PFSK-1 (cell line): Measurements from ENCODE around the gene GCAT. TPM values are rescaled to one million over a fixed set of nuclear protein-coding genes. Genes with fewer than 3 reads are reported as not detected.

Experiments
- FOXP2 ChIP-seq: optimal IDR thresholded peaks from 2 replicates; pipeline ENCODE3; 2011; ENCODE audit warnings: borderline replicate concordance, control low read depth, inconsistent platforms; ENCODE audit not compliant: insufficient read depth; ENCODE audit errors: extremely low read length, extremely low read depth
- POLR2AphosphoS5 ChIP-seq: IDR thresholded peaks from 2 replicates; pipeline ENCODE4 v1.6.1; 2012; ENCODE audit warnings: low read depth, mild to moderate bottlenecking, control low read depth, low read length, moderate library complexity
- SIN3A ChIP-seq: IDR thresholded peaks from 2 replicates; pipeline ENCODE4 v1.6.1; 2012; ENCODE audit warnings: mild to moderate bottlenecking, low read length, moderate library complexity, borderline replicate concordance; ENCODE audit not compliant: insufficient read depth
- TAF1 ChIP-seq: IDR thresholded peaks from 2 replicates; pipeline ENCODE4 v1.6.1; 2012; ENCODE audit warnings: low read length, control low read depth, borderline replicate concordance; ENCODE audit not compliant: insufficient read depth
- polyA plus RNA-seq: library from polyadenylated mRNA; unstranded; fragments of >200 nt; gene quantifications from one replicate; pipeline ENCODE4 v1.2.1, GENCODE V29; 2012; ENCODE audit warnings: low read depth, missing spikeins; ENCODE audit not compliant: insufficient read length
- TF ChIP-seq, protein P1 (sequence below), 2 experiments: IDR thresholded peaks; 2 replicates each; pipeline versions ENCODE4 v1.6.1 to v1.8.0; 2011 to 2012; ENCODE audit warnings: low read depth in 2 of 2, low read length in 2 of 2, control low read depth in 1 of 2, inconsistent platforms in 1 of 2, mild to moderate bottlenecking in 1 of 2, moderate library complexity in 1 of 2; ENCODE audit not compliant: insufficient read depth in 1 of 2

The GCAT gene
- polyA plus RNA-seq, result 42.9 TPM

DNA sequence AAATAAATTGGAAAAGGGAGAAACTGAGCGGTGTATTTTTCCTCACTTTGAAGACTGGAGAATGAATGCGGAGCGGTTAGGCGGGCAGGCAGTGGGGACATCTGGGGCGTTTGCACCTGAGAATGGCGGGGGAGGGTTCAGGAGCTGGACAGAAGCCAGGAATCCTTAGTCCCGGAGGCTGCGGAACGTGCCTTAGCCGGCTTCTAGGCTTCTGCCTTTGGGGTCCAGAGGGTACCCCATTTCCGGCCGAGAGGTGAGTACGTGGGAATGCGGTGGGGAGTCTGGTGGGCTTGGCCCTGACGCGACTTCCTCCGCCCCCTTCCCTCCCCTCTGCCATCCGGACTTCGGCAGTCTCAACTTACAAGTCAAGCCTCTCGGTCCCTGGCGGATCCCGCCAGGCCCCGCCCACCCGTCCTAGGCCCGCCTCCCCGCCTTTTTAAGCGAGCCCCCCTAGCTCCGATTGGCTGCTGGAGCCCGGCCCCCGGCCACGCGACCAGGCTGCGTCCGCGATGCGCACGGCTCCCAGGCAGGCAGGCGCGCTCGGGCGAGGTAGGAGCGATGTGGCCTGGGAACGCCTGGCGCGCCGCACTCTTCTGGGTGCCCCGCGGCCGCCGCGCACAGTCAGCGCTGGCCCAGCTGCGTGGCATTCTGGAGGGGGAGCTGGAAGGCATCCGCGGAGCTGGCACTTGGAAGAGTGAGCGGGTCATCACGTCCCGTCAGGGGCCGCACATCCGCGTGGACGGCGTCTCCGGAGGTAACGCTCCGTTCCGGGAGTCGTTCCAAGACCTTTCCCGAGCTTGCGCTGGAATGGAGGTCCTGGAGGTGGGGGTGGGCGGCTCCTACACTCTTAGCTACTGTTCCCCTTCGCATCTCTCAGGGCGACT is at the start of gene GCAT:
Gene GCAT, plus strand, starts transcription at position 525 of the 884 bp plus-strand sequence. Its CDS starts 34 bp downstream, at position 559.
- TF ChIP-seq SIN3A (peak; percentile 61; the same call in 1 of the 2 replicates), FOXP2 (peak; percentile 75), TAF1 (0 out of 2 replicates have a peak, but pooled peaks have one; percentile 54), POLR2AphosphoS5 (peak; percentile 66; the same call in 1 of the 2 replicates)
- TF ChIP-seq, protein P1, sequence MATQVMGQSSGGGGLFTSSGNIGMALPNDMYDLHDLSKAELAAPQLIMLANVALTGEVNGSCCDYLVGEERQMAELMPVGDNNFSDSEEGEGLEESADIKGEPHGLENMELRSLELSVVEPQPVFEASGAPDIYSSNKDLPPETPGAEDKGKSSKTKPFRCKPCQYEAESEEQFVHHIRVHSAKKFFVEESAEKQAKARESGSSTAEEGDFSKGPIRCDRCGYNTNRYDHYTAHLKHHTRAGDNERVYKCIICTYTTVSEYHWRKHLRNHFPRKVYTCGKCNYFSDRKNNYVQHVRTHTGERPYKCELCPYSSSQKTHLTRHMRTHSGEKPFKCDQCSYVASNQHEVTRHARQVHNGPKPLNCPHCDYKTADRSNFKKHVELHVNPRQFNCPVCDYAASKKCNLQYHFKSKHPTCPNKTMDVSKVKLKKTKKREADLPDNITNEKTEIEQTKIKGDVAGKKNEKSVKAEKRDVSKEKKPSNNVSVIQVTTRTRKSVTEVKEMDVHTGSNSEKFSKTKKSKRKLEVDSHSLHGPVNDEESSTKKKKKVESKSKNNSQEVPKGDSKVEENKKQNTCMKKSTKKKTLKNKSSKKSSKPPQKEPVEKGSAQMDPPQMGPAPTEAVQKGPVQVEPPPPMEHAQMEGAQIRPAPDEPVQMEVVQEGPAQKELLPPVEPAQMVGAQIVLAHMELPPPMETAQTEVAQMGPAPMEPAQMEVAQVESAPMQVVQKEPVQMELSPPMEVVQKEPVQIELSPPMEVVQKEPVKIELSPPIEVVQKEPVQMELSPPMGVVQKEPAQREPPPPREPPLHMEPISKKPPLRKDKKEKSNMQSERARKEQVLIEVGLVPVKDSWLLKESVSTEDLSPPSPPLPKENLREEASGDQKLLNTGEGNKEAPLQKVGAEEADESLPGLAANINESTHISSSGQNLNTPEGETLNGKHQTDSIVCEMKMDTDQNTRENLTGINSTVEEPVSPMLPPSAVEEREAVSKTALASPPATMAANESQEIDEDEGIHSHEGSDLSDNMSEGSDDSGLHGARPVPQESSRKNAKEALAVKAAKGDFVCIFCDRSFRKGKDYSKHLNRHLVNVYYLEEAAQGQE (IDR thresholded peaks at IDR 0.05; ENCODE audit: insufficient read depth in 1 of 2, low read depth in 2 of 2, low read length in 2 of 2), result no peak

DNA sequence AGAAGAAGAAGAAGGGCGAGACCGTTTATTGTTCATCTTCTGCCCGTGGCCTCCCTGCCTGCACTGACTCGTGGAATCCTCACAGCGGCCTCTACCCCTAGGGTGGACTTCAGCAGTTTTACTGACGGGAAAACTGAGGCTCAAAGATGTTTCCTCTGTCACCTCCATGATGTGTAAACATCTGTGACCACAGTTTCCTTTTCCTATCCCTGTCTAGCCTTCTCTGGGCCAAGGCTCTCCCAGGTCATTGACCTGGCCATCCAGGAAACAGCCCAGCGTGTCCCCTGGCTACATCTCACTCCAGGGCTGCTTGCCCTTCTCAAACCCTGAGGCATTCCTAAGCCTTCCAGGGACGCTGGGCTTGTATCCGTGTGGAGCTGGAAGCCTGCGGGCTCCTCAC is 49.0 kb upstream of the GCAT start:
- TF ChIP-seq FOXP2, result peak; percentile 29
- no peak for TF ChIP-seq TAF1
- no peak for TF ChIP-seq SIN3A
- TF ChIP-seq, protein P1 (IDR thresholded peaks at IDR 0.05; ENCODE audit: insufficient read depth in 1 of 2, low read depth in 2 of 2, low read length in 2 of 2), result no peak
- TF ChIP-seq POLR2AphosphoS5, result no peak

DNA sequence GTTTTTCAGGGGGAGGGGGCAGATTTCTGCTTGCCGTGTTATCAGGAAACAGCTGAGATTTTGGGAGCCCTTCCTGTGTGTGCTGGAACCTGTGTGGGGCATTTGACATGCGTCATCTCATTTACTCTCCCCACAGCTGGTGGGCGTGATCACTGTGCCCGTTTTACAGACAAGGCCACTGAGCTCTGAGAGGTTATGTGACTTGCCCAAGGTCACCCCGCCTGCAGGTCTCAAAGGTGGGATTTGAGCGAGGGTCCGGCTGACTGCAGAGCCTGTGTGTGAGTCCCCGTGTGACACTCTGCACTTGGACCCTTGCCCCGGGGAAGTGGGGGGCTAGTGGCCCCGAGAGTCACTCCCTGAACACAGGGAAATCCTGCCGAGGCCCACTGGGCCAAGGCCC is 48.5 kb upstream of the GCAT start:
- TF ChIP-seq FOXP2 (no peak), TAF1 (no peak), SIN3A (no peak), POLR2AphosphoS5 (no peak)
- TF ChIP-seq, protein P1 (IDR thresholded peaks at IDR 0.05; ENCODE audit: insufficient read depth in 1 of 2, low read depth in 2 of 2, low read length in 2 of 2), result no peak

DNA sequence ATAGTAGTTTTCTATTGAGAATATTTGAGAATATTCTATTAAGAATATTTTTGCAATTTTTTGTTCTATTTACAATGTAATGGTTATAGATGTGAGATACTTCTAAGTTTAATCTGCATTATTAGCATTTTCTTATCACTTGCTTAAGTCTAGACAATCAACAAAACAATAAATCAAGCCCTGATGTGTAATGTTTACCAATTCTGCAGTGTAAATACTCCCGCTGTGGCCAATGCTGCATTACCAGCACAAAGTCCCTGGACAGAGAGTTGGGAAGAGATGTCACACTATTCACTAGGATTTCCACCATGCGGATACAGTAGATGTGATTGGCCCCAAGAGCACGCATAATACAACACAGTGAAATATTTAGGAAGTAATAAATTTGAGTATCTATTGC is 47.6 kb upstream of the GCAT start:
- TF ChIP-seq SIN3A (no peak), POLR2AphosphoS5 (no peak), FOXP2 (no peak), TAF1 (no peak)
- TF ChIP-seq, protein P1 (IDR thresholded peaks at IDR 0.05; ENCODE audit: insufficient read depth in 1 of 2, low read depth in 2 of 2, low read length in 2 of 2), result no peak
